Measurements from ENCODE around the gene OMP.

Gene OMP

DNA sequence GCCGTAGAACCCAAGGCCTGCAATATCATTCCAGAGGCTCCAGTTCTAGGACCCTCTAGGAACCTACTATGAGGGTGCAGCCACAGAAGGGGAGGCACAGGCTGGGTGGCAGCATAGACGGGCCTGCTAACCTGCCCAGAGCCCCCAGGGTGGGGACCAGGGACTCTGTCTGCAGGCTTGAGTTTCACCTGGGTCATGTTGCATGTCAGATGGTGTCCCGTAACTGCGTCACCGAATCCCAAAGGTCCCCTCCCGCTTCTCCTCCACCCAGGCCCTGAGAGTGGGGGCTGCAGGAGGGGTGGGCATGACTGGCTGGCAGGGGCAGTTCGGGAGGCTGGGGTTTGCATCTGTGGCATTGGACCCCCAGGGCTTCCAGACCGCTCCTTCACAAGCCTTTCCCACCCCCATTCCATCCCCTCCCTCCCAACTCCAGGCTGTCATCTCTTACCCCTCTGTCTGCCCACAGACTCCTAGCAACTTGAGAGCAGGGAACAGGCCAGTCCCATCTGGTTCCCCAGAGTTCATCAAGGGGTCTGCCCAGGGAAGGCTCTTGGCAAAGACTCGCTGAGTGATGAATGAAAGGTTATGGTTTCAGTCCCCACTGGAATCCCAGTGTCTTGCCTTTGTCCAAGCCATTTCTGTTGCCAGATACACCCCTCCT lies 41.7 kb downstream of the OMP start:
- Histone ChIP-seq H3K9ac (ENCODE audit: low read depth in 1 of 2, low read length in 2 of 2) (no peak overlapping the region), H3K36me3 (ENCODE audit: control insufficient read depth in 1 of 2, insufficient read depth in 2 of 2, low read length in 2 of 2) (no peaks in the 10 kb centered on the region), H3K27me3 (ENCODE audit: control insufficient read depth in 1 of 2, insufficient read depth in 2 of 2, low read length in 2 of 2) (no peaks in the 10 kb centered on the region), H3K27ac (ENCODE audit: low read depth, low read length) (no peak overlapping the region), H3K9me3 (ENCODE audit: control insufficient read depth in 1 of 2, low read length in 2 of 2) (no peaks in the 10 kb centered on the region), H3K4me3 (ENCODE audit: low read depth in 1 of 2, low read length in 2 of 2) (peak overlapping the region in 1 of 2 donors; percentile 32), H3K4me1 (ENCODE audit: control insufficient read depth in 1 of 2, insufficient read depth in 2 of 2, low read length in 2 of 2) (peaks cover 24 to 40% of the 10 kb centered on the region in 2 donors)

GRCh38 chr11:77144857-77145428 lies 42.3 kb downstream of the OMP start:
- peaks cover 24 to 40% of the 10 kb centered on the region in 2 donors for H3K4me1 ChIP-seq (ENCODE audit: control insufficient read depth in 1 of 2, insufficient read depth in 2 of 2, low read length in 2 of 2)
- no peak overlapping the region for H3K27ac ChIP-seq (ENCODE audit: low read depth, low read length)
- H3K36me3 ChIP-seq (ENCODE audit: control insufficient read depth in 1 of 2, insufficient read depth in 2 of 2, low read length in 2 of 2), result no peaks in the 10 kb centered on the region
- peak overlapping the region in 1 of 2 donors; percentile 32 for H3K4me3 ChIP-seq (ENCODE audit: low read depth in 1 of 2, low read length in 2 of 2)
- H3K27me3 ChIP-seq (ENCODE audit: control insufficient read depth in 1 of 2, insufficient read depth in 2 of 2, low read length in 2 of 2), result no peaks in the 10 kb centered on the region
- no peak overlapping the region for H3K9ac ChIP-seq (ENCODE audit: low read depth in 1 of 2, low read length in 2 of 2)
- H3K9me3 ChIP-seq (ENCODE audit: control insufficient read depth in 1 of 2, low read length in 2 of 2), result no peaks in the 10 kb centered on the region

GRCh38 chr11:77146261-77147035 lies 43.8 kb downstream of the OMP start:
- Histone ChIP-seq H3K36me3 (ENCODE audit: control insufficient read depth in 1 of 2, insufficient read depth in 2 of 2, low read length in 2 of 2) (no peaks in the 10 kb centered on the region), H3K4me1 (ENCODE audit: control insufficient read depth in 1 of 2, insufficient read depth in 2 of 2, low read length in 2 of 2) (peaks cover 24 to 28% of the 10 kb centered on the region in 2 donors), H3K27ac (ENCODE audit: low read depth, low read length) (no peak overlapping the region), H3K27me3 (ENCODE audit: control insufficient read depth in 1 of 2, insufficient read depth in 2 of 2, low read length in 2 of 2) (no peaks in the 10 kb centered on the region), H3K9ac (ENCODE audit: low read depth in 1 of 2, low read length in 2 of 2) (no peak overlapping the region), H3K4me3 (ENCODE audit: low read depth in 1 of 2, low read length in 2 of 2) (no peak overlapping the region), H3K9me3 (ENCODE audit: control insufficient read depth in 1 of 2, low read length in 2 of 2) (no peaks in the 10 kb centered on the region)

DNA sequence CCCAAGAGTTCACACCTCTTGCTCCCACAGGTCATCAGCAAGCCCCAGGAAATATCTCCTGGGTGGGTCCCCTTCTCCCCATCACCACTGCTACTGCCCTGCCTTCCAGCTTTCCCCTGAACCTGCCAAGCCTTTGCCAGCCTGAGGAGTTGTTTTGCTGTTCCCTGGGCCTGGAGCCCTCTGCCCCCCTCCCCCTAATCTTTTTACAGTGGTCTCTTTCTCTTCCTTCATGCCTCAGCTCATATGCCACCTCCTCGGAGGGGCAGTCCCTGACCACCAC lies 44.3 kb downstream of the OMP start:
- H3K27ac ChIP-seq (ENCODE audit: low read depth, low read length), result no peak overlapping the region
- H3K36me3 ChIP-seq (ENCODE audit: control insufficient read depth in 1 of 2, insufficient read depth in 2 of 2, low read length in 2 of 2), result no peaks in the 10 kb centered on the region
- no peaks in the 10 kb centered on the region for H3K27me3 ChIP-seq (ENCODE audit: control insufficient read depth in 1 of 2, insufficient read depth in 2 of 2, low read length in 2 of 2)
- no peaks in the 10 kb centered on the region for H3K9me3 ChIP-seq (ENCODE audit: control insufficient read depth in 1 of 2, low read length in 2 of 2)
- H3K9ac ChIP-seq (ENCODE audit: low read depth in 1 of 2, low read length in 2 of 2), result no peak overlapping the region
- H3K4me1 ChIP-seq (ENCODE audit: control insufficient read depth in 1 of 2, insufficient read depth in 2 of 2, low read length in 2 of 2), result peaks cover 24 to 33% of the 10 kb centered on the region in 2 donors
- H3K4me3 ChIP-seq (ENCODE audit: low read depth in 1 of 2, low read length in 2 of 2), result no peak overlapping the region

GRCh38 chr11:77147668-77148321 lies 45.2 kb downstream of the OMP start:
- Histone ChIP-seq H3K4me3 (ENCODE audit: low read depth in 1 of 2, low read length in 2 of 2) (peak overlapping the region; percentile 55 to 57), H3K9ac (ENCODE audit: low read depth in 1 of 2, low read length in 2 of 2) (no peak overlapping the region), H3K9me3 (ENCODE audit: control insufficient read depth in 1 of 2, low read length in 2 of 2) (no peaks in the 10 kb centered on the region), H3K27ac (ENCODE audit: low read depth, low read length) (no peak overlapping the region), H3K27me3 (ENCODE audit: control insufficient read depth in 1 of 2, insufficient read depth in 2 of 2, low read length in 2 of 2) (no peaks in the 10 kb centered on the region), H3K4me1 (ENCODE audit: control insufficient read depth in 1 of 2, insufficient read depth in 2 of 2, low read length in 2 of 2) (peaks cover 27 to 35% of the 10 kb centered on the region in 2 donors), H3K36me3 (ENCODE audit: control insufficient read depth in 1 of 2, insufficient read depth in 2 of 2, low read length in 2 of 2) (no peaks in the 10 kb centered on the region)

DNA sequence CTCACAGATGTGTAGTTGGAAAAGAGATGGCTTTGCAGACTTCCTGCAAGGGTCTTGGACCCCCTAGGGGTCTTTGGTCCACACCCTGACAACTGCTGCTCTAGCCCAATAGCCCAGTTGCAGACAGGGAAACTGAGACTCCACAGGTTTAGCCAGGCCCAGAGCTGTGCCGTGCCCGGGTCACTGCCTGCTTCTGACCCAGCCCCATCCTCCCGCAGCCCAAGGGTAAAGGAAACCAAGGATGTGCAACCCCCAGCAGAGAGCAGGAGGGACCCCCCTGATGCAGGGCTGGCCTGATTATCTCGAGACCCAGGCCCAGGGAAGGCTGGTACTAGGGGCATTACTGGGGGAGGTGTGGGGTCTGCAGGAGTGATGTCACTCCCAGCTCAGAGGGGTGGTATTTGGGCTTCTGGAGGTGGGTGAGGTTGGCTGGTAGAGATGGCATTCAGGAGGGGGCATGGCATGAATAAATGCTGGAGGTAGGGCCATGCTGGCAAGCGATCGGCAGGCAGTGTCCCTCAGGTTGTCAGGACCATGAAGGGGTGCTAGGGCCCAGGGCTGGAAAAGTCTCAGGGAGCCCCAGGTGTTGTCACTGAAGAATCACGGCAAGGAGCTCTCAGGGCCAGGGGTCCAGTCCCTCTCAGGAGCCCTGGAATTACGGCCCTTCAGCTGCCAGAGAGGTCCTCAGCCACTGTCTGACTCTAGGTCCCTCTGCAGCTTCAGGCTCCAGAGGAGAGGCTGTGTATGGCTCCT lies 46.5 kb downstream of the OMP start:
- Histone ChIP-seq H3K4me3 (ENCODE audit: low read depth in 1 of 2, low read length in 2 of 2) (no peak overlapping the region), H3K4me1 (ENCODE audit: control insufficient read depth in 1 of 2, insufficient read depth in 2 of 2, low read length in 2 of 2) (peaks cover 37 to 40% of the 10 kb centered on the region in 2 donors), H3K27me3 (ENCODE audit: control insufficient read depth in 1 of 2, insufficient read depth in 2 of 2, low read length in 2 of 2) (no peaks in the 10 kb centered on the region), H3K9ac (ENCODE audit: low read depth in 1 of 2, low read length in 2 of 2) (no peak overlapping the region), H3K27ac (ENCODE audit: low read depth, low read length) (no peak overlapping the region), H3K9me3 (ENCODE audit: control insufficient read depth in 1 of 2, low read length in 2 of 2) (no peaks in the 10 kb centered on the region), H3K36me3 (ENCODE audit: control insufficient read depth in 1 of 2, insufficient read depth in 2 of 2, low read length in 2 of 2) (no peaks in the 10 kb centered on the region)

- H3K27me3 ChIP-seq (ENCODE audit: control insufficient read depth in 1 of 2, insufficient read depth in 2 of 2, low read length in 2 of 2), result no peaks in the 10 kb centered on the region
- H3K4me1 ChIP-seq (ENCODE audit: control insufficient read depth in 1 of 2, insufficient read depth in 2 of 2, low read length in 2 of 2), result peaks cover 33 to 35% of the 10 kb centered on the region in 2 donors
- no peak overlapping the region for H3K9ac ChIP-seq (ENCODE audit: low read depth in 1 of 2, low read length in 2 of 2)
- H3K36me3 ChIP-seq (ENCODE audit: control insufficient read depth in 1 of 2, insufficient read depth in 2 of 2, low read length in 2 of 2), result no peaks in the 10 kb centered on the region
- H3K9me3 ChIP-seq (ENCODE audit: control insufficient read depth in 1 of 2, low read length in 2 of 2), result no peaks in the 10 kb centered on the region
- H3K4me3 ChIP-seq (ENCODE audit: low read depth in 1 of 2, low read length in 2 of 2), result no peak overlapping the region
- no peak overlapping the region for H3K27ac ChIP-seq (ENCODE audit: low read depth, low read length)
Measured at GRCh38 chr11:77149716-77150392, 47.2 kb downstream of the OMP start.

DNA sequence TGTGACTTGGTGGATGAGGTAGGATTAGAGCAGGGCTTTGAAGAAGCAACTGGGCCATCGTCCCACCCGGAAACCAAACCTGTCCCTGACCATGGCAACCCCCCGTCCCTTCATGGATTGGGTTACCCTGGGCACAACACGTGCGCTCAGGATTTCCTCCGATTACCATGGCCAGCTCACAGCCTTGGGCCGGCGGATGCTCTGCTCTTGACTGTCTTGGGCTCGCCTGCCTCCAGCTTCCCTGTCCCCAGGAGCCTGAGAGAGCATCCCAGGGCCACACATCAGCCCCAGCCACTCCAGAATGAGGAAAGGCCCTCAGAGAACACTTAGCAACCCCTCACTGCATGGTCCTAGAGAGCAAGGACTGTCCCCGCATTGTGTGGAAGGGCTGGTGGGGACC lies 48.2 kb downstream of the OMP start:
- no peak overlapping the region for H3K4me3 ChIP-seq (ENCODE audit: low read depth in 1 of 2, low read length in 2 of 2)
- no peaks in the 10 kb centered on the region for H3K36me3 ChIP-seq (ENCODE audit: control insufficient read depth in 1 of 2, insufficient read depth in 2 of 2, low read length in 2 of 2)
- no peak overlapping the region for H3K9ac ChIP-seq (ENCODE audit: low read depth in 1 of 2, low read length in 2 of 2)
- H3K27me3 ChIP-seq (ENCODE audit: control insufficient read depth in 1 of 2, insufficient read depth in 2 of 2, low read length in 2 of 2), result no peaks in the 10 kb centered on the region
- no peak overlapping the region for H3K27ac ChIP-seq (ENCODE audit: low read depth, low read length)
- peaks cover 26 to 28% of the 10 kb centered on the region in 2 donors for H3K4me1 ChIP-seq (ENCODE audit: control insufficient read depth in 1 of 2, insufficient read depth in 2 of 2, low read length in 2 of 2)
- no peaks in the 10 kb centered on the region for H3K9me3 ChIP-seq (ENCODE audit: control insufficient read depth in 1 of 2, low read length in 2 of 2)

- H3K9ac ChIP-seq (ENCODE audit: low read depth in 1 of 2, low read length in 2 of 2), result no peak overlapping the region
- no peak overlapping the region for H3K4me3 ChIP-seq (ENCODE audit: low read depth in 1 of 2, low read length in 2 of 2)
- H3K27ac ChIP-seq (ENCODE audit: low read depth, low read length), result no peak overlapping the region
- H3K36me3 ChIP-seq (ENCODE audit: control insufficient read depth in 1 of 2, insufficient read depth in 2 of 2, low read length in 2 of 2), result no peaks in the 10 kb centered on the region
- no peaks in the 10 kb centered on the region for H3K9me3 ChIP-seq (ENCODE audit: control insufficient read depth in 1 of 2, low read length in 2 of 2)
- H3K4me1 ChIP-seq (ENCODE audit: control insufficient read depth in 1 of 2, insufficient read depth in 2 of 2, low read length in 2 of 2), result peaks cover 26 to 28% of the 10 kb centered on the region in 2 donors
- no peaks in the 10 kb centered on the region for H3K27me3 ChIP-seq (ENCODE audit: control insufficient read depth in 1 of 2, insufficient read depth in 2 of 2, low read length in 2 of 2)
Measured at GRCh38 chr11:77151804-77152509, 49.3 kb downstream of the OMP start.
